Mesothelial cell of epicardium (in vitro differentiated cells): ENCODE data around the gene SLC44A3. TPM values are rescaled to one million over a fixed set of nuclear protein-coding genes. Genes with fewer than 3 reads are reported as not detected.

ENCODE experiments used
- DNase-seq, 2 experiments: peaks; one replicate each; pipeline ENCODE4 v3.0.0; 2021; ENCODE audit warnings: low spot score in 2 of 2; ENCODE audit not compliant: unreplicated experiment in 2 of 2
- H3K27ac Mint-ChIP-seq: 2 replicates; pipeline ENCODE4 v1.8.0; 2021; ENCODE audit warnings: mixed read lengths
- H3K27me3 Mint-ChIP-seq: 2 replicates; pipeline ENCODE4 v1.8.0; 2021; ENCODE audit warnings: low read depth, mixed read lengths
- H3K36me3 Mint-ChIP-seq: 2 replicates; pipeline ENCODE4 v1.8.0; 2021; ENCODE audit warnings: mixed read lengths
- H3K4me1 Mint-ChIP-seq: 2 replicates; pipeline ENCODE4 v1.8.0; 2021; ENCODE audit warnings: mixed read lengths
- H3K4me3 Mint-ChIP-seq: 2 replicates; pipeline ENCODE4 v1.8.0; 2021; ENCODE audit warnings: mild to moderate bottlenecking, moderate library complexity, mixed read lengths
- H3K9me3 Mint-ChIP-seq: 2 replicates; pipeline ENCODE4 v1.8.0; 2021; ENCODE audit warnings: mixed read lengths
- CTCF ChIP-seq: fragments of 200-600 bp; sonication (generic); IDR thresholded peaks from one replicate; pipeline ENCODE4 v1.5.0; 2021; ENCODE audit warnings: antibody characterized with exemption; ENCODE audit not compliant: unreplicated experiment
- total RNA-seq: library from RNA; stranded (reverse); gene quantifications from 3 replicates; pipeline ENCODE4 v1.2.1, GENCODE V29; 2021

SLC44A3 gene
- total RNA-seq, 1 donor from 2014 or later: 9.2 TPM

DNA sequence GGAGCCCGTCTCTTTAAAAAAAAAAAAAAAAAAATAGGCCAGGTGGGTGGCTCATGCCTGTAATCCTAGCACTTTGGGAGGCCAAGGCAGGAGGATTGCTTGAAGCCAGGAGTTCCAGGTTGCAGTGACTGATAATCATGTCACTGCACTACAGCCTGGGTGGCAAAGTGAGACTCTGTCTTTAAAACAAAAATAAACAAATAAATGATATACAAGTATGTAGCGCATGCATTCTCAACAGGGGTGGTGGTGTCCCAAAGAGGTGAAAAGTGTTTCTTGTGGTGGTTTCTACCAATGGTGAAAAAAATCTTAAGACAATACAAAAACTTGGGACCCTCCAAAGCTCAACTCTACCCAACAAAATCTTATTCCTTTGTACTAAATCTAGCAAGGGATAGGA, 88.8 kb downstream of the SLC44A3 start:
- H3K4me1 Mint-ChIP-seq: peaks cover 60% of the 10 kb centered on the region
- H3K9me3 Mint-ChIP-seq: no peaks in the 10 kb centered on the region
- peaks cover 23% of the 10 kb centered on the region for H3K36me3 Mint-ChIP-seq
- no peaks in the 10 kb centered on the region for H3K27me3 Mint-ChIP-seq
- TF ChIP-seq CTCF: no peak
- no peak for DNase-seq
- H3K4me3 Mint-ChIP-seq: no peak overlapping the region
- H3K27ac Mint-ChIP-seq: peak overlapping the region; percentile 80

DNA sequence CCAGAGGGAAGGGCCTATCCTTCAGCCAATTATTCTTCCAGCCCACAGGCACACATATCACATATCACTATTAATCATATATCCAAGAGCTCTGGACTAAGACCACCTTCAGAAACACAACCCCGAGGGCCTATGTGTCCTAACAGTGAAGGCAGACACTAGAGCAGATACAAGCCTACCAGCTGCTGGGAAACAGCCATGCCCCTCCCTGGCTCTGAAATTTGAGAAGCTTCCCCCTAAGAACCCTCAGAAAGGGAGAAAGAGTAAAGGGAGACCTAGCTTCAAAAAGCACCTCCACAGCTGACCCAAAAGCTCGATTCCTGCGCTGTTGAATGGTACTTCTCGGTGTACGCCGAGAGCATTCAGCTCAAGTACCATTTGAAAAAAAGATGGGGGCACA, 89.3 kb downstream of the SLC44A3 start:
- TF ChIP-seq CTCF: no peak
- no peaks in the 10 kb centered on the region for H3K27me3 Mint-ChIP-seq
- peaks cover 23% of the 10 kb centered on the region for H3K36me3 Mint-ChIP-seq
- no peak for DNase-seq
- H3K4me3 Mint-ChIP-seq: no peak overlapping the region
- H3K27ac Mint-ChIP-seq: peak overlapping the region; percentile 80
- H3K9me3 Mint-ChIP-seq: no peaks in the 10 kb centered on the region
- peaks cover 57% of the 10 kb centered on the region for H3K4me1 Mint-ChIP-seq

- Mint-ChIP-seq H3K27me3 (no peaks in the 10 kb centered on the region), H3K4me1 (peaks cover 42% of the 10 kb centered on the region), H3K4me3 (no peak overlapping the region), H3K27ac (no peak overlapping the region), H3K36me3 (peaks cover 29% of the 10 kb centered on the region), H3K9me3 (no peaks in the 10 kb centered on the region)
- DNase-seq: no peak
- TF ChIP-seq CTCF: no peak
Measured at GRCh38 chr1:94912263-94913184, 92.4 kb downstream of the SLC44A3 start.

DNA sequence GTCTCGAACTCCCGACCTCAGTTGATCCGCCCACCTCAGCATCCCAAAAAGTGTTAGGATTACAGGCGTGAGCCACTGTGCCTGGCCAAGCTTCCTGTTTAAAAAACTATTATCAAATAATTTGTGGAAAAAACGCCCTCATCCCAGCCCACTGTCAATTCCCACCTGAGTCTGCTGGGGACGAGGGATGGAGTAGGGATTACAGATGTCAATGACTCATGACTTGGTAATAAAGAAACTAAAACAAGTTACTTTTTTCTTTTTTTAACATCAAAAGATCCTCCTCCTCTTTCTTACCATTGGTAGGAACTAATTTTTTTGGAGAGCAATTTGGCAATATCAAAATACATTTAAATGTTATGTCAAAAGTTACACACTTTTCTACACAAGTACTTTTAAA, 97.1 kb downstream of the SLC44A3 start:
- Mint-ChIP-seq H3K27ac (no peak overlapping the region), H3K36me3 (peaks cover 8% of the 10 kb centered on the region), H3K9me3 (no peaks in the 10 kb centered on the region), H3K27me3 (no peaks in the 10 kb centered on the region), H3K4me3 (no peak overlapping the region), H3K4me1 (peaks cover 49% of the 10 kb centered on the region)
- DNase-seq: no peak
- no peak for TF ChIP-seq CTCF

DNA sequence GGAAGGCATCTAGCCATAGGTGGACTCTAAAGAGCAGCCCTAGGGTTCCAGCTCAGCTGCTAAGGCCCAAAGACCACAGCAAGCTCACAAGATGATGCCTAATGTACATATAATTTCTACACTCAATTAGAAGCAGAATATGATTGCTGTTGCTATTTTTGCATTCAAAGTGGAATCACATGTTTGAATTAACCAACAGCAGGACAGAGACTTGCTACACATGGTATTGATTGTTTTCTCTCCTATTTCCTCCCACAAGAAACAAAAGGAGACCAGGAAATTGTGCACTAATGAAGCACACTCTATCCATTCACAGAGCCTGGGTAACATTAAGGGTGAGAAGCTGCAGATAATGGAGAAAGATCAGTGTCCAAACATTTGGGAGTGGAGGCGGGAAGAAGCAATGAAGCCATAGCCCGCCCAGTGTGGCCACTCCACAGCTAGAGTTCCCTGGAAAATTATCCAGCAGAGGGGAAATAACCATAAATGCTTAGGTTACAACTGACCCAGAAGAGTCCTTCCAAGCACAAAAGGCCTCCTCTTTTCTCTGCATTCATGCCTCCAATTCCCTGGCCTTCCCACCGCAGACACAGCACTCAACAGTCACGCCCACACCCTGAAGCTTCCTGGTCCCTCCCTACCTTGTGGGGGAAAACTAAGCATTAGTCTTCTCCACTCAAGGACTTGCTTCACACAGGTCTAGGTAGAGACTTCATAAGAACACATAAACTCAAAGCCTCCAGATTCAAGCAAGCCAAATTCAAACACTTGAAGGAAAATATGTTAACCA, 99.3 kb downstream of the SLC44A3 start:
- no peaks in the 10 kb centered on the region for H3K9me3 Mint-ChIP-seq
- H3K27ac Mint-ChIP-seq: peak overlapping the region; percentile 62
- H3K27me3 Mint-ChIP-seq: no peaks in the 10 kb centered on the region
- TF ChIP-seq CTCF: no peak
- H3K4me3 Mint-ChIP-seq: no peak overlapping the region
- peaks cover 8% of the 10 kb centered on the region for H3K36me3 Mint-ChIP-seq
- peaks cover 60% of the 10 kb centered on the region for H3K4me1 Mint-ChIP-seq
- no peak for DNase-seq
